DOHH2 (cell line): ENCODE data around the gene STK33.

ENCODE experiments used
- H3F3A ChIP-seq: fragments of 200-600 bp; sonication (generic), shearing (Covaris generic); 2 replicates; pipeline ENCODE4 v1.6.0; 2016; ENCODE audit warnings: antibody characterized with exemption, mild to moderate bottlenecking; ENCODE audit not compliant: control insufficient read depth, insufficient read depth
- H3K27ac ChIP-seq: fragments of 200-600 bp; sonication (generic); 2 replicates; pipeline ENCODE4 v1.5.1; 2014; ENCODE audit warnings: low read depth, mild to moderate bottlenecking, low read length, moderate library complexity
- H3K27me3 ChIP-seq: fragments of 200-600 bp; sonication (generic); 2 replicates; pipeline ENCODE4 v1.6.1; 2014; ENCODE audit warnings: mild to moderate bottlenecking, low read length, mixed read lengths; ENCODE audit not compliant: control insufficient read depth
- H3K36me3 ChIP-seq: fragments of 200-600 bp; sonication (generic); 2 replicates; pipeline ENCODE4 v1.6.1; 2014; ENCODE audit warnings: mild to moderate bottlenecking, low read length, moderate library complexity, mixed read lengths; ENCODE audit not compliant: control insufficient read depth
- H3K4me1 ChIP-seq: fragments of 200-600 bp; sonication (generic); 2 replicates; pipeline ENCODE4 v1.6.1; 2014; ENCODE audit warnings: mild to moderate bottlenecking, low read length, mixed read lengths; ENCODE audit not compliant: control insufficient read depth
- H3K4me2 ChIP-seq: fragments of 200-600 bp; sonication (generic); 2 replicates; pipeline ENCODE4 v1.6.0; 2014; ENCODE audit warnings: mild to moderate bottlenecking, low read length, moderate library complexity
- H3K4me3 ChIP-seq: fragments of 200-600 bp; sonication (generic); 2 replicates; pipeline ENCODE4 v1.5.1; 2014; ENCODE audit warnings: mild to moderate bottlenecking, low read length, mixed read lengths
- H3K79me2 ChIP-seq: fragments of 200-600 bp; sonication (generic); 2 replicates; pipeline ENCODE4 v1.6.1; 2014; ENCODE audit warnings: mild to moderate bottlenecking, low read length, mixed read lengths; ENCODE audit not compliant: control insufficient read depth
- H3K9me2 ChIP-seq: fragments of 200-600 bp; sonication (generic); replicated peaks from 2 replicates; pipeline ENCODE4 v1.6.1; 2014; ENCODE audit warnings: mild to moderate bottlenecking, low read length, mixed read lengths; ENCODE audit not compliant: control insufficient read depth
- H3K9me3 ChIP-seq: fragments of 200-600 bp; sonication (generic); 2 replicates; pipeline ENCODE4 v1.6.1; 2014; ENCODE audit warnings: antibody characterized with exemption, low read length, mixed read lengths; ENCODE audit not compliant: control insufficient read depth, insufficient read depth
- H4K20me1 ChIP-seq: fragments of 200-600 bp; sonication (generic); 2 replicates; pipeline ENCODE4 v1.6.0; 2014; ENCODE audit warnings: low read depth, mild to moderate bottlenecking, antibody characterized with exemption, low read length, moderate library complexity; ENCODE audit not compliant: control insufficient read depth, insufficient read depth
- EZH2phosphoT487 ChIP-seq: fragments of 200-600 bp; sonication (generic); IDR thresholded peaks from 2 replicates; pipeline ENCODE4 v1.6.1; 2017; ENCODE audit warnings: borderline replicate concordance, mild to moderate bottlenecking, antibody characterized with exemption, low read length, moderate library complexity, mixed read lengths
- TF ChIP-seq, protein P1 (sequence below): fragments of 200-600 bp; sonication (generic); IDR thresholded peaks from one replicate; pipeline ENCODE4 v1.5.1; 2014; ENCODE audit warnings: antibody characterized with exemption, mild to moderate bottlenecking, low read depth, low read length; ENCODE audit not compliant: poor library complexity, severe bottlenecking

STK33 gene

DNA sequence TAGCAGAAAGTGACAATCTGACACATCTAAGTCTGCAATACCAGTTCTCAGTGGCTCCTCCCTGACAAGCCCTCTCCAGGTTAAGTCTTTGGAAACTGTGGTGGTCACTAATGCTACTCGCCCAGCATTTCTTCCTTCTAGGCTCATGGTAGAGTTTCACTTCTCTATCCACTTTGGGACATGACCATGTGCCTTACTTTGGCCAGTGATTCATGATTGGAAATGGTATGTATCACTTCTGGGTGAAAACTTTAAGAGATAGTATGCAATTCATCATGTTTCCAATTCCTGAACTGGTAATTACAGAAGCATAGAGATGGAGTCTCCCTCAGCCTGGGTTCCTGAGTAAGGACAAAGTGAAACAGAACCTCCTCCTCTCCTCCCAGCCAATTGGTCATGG lies 178.8 kb downstream of the STK33 start:
- TF ChIP-seq, protein P1, sequence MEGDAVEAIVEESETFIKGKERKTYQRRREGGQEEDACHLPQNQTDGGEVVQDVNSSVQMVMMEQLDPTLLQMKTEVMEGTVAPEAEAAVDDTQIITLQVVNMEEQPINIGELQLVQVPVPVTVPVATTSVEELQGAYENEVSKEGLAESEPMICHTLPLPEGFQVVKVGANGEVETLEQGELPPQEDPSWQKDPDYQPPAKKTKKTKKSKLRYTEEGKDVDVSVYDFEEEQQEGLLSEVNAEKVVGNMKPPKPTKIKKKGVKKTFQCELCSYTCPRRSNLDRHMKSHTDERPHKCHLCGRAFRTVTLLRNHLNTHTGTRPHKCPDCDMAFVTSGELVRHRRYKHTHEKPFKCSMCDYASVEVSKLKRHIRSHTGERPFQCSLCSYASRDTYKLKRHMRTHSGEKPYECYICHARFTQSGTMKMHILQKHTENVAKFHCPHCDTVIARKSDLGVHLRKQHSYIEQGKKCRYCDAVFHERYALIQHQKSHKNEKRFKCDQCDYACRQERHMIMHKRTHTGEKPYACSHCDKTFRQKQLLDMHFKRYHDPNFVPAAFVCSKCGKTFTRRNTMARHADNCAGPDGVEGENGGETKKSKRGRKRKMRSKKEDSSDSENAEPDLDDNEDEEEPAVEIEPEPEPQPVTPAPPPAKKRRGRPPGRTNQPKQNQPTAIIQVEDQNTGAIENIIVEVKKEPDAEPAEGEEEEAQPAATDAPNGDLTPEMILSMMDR = no peak
- no peak for TF ChIP-seq EZH2phosphoT487
- no peak overlapping the region for H3K4me3 ChIP-seq
- H3K36me3 ChIP-seq = no peaks in the 10 kb centered on the region
- no peaks in the 10 kb centered on the region for H3K79me2 ChIP-seq
- H3K4me1 ChIP-seq = no peaks in the 10 kb centered on the region
- no peaks in the 10 kb centered on the region for H3F3A ChIP-seq
- no peaks in the 10 kb centered on the region for H3K9me3 ChIP-seq
- no peak overlapping the region for H3K4me2 ChIP-seq
- H3K27ac ChIP-seq = no peak overlapping the region
- no peaks in the 10 kb centered on the region for H3K9me2 ChIP-seq
- H3K27me3 ChIP-seq = no peaks in the 10 kb centered on the region
- H4K20me1 ChIP-seq = no peaks in the 10 kb centered on the region

DNA sequence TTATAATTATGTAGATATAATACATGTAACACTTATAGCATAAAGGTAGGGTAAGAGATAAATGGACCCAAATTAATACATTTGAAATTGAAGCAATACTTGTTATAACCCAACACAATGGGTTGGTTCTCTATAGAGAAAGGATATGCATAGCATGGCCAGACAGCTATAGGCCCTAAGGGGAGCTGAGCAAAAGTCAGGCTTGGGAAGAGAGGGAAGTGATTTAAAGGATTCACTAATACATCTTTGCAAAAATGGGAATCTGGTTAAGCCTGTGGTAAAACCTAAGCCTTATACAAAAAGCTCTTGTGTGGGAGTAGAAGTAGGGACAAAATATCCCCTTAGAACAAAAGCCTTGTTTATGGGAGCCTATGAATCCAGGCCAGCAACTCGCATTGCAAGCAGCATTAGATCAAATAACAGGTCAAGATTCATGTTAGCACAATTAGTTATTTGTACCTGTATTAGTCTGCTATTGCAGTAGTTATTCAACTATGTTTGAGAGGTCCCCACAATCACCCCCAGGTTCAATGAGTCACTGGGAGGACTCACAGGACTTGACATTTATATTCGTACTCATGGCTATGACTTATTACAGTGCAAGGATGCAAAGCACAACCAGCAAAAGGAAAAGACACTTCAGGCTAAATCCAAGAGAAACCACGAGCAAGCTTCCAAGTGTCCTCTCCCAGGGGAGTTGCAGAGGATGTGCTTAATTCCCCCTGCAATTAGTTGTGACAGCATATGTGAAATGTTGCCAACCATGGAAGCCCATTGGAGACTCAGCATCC lies 185.7 kb downstream of the STK33 start:
- Histone ChIP-seq H3K9me2 (no peaks in the 10 kb centered on the region), H3K36me3 (no peaks in the 10 kb centered on the region), H3K4me1 (no peaks in the 10 kb centered on the region), H3K27ac (no peak overlapping the region), H4K20me1 (no peaks in the 10 kb centered on the region), H3K27me3 (no peaks in the 10 kb centered on the region), H3K4me2 (no peak overlapping the region), H3K9me3 (no peaks in the 10 kb centered on the region), H3K79me2 (no peaks in the 10 kb centered on the region), H3K4me3 (no peak overlapping the region), H3F3A (no peaks in the 10 kb centered on the region)
- TF ChIP-seq, protein P1 = no peak
- TF ChIP-seq EZH2phosphoT487 = no peak

DNA sequence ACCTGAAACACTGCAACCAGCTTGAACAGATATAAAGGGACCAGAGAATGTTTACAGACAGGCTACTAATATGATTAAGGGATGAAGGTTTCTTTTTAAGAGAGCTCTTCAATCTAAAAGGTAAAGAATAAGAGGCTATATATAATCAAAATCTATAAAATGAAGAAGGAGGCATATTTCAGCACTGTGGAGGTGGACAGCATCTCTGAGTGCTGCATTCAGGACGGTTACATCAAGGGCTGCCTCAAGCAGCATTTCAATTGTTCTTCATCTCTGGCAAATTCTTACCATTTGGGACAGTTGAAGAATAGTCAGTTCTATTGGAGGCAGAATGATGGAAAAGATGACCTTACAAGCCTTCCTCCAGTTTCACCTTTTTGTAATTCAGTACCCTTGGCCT lies 190.7 kb downstream of the STK33 start:
- H3K4me3 ChIP-seq = no peak overlapping the region
- no peaks in the 10 kb centered on the region for H3F3A ChIP-seq
- TF ChIP-seq EZH2phosphoT487 = no peak
- TF ChIP-seq, protein P1 = no peak
- no peaks in the 10 kb centered on the region for H3K79me2 ChIP-seq
- H4K20me1 ChIP-seq = no peaks in the 10 kb centered on the region
- H3K27ac ChIP-seq = no peak overlapping the region
- no peaks in the 10 kb centered on the region for H3K9me3 ChIP-seq
- no peaks in the 10 kb centered on the region for H3K9me2 ChIP-seq
- no peaks in the 10 kb centered on the region for H3K4me1 ChIP-seq
- no peak overlapping the region for H3K4me2 ChIP-seq
- no peaks in the 10 kb centered on the region for H3K27me3 ChIP-seq
- H3K36me3 ChIP-seq = no peaks in the 10 kb centered on the region
